Neural progenitor cell (in vitro differentiated cells): Measurements from ENCODE around the gene MYO10. TPM values are rescaled to one million over a fixed set of nuclear protein-coding genes. Genes with fewer than 3 reads are reported as not detected.
A peak's percentile ranks its signal among the peaks of the same experiment; 100 is the strongest.

Source experiments
- DNase-seq: peaks from one replicate; pipeline ENCODE4 v3.0.0-alpha.2; 2016; ENCODE audit warnings: low spot score
- H2AFZ ChIP-seq: fragments of 200-600 bp; sonication (generic); replicated peaks from 2 replicates; pipeline ENCODE4 v1.6.1; 2016; ENCODE audit warnings: antibody characterized with exemption
- H3F3A ChIP-seq: fragments of 200-600 bp; sonication (generic); 2 replicates; pipeline ENCODE4 v1.6.1; 2016; ENCODE audit warnings: antibody characterized with exemption, low read depth
- H3K27ac ChIP-seq: fragments of 200-600 bp; sonication (generic); 2 replicates; pipeline ENCODE4 v1.5.1; 2016; ENCODE audit warnings: mild to moderate bottlenecking
- H3K27me3 ChIP-seq: fragments of 200-600 bp; sonication (generic); 2 replicates; pipeline ENCODE4 v1.6.1; 2016; ENCODE audit warnings: mild to moderate bottlenecking, moderate library complexity
- H3K36me3 ChIP-seq: fragments of 200-600 bp; sonication (generic); 2 replicates; pipeline ENCODE4 v1.5.1; 2016
- H3K4me1 ChIP-seq: fragments of 200-600 bp; sonication (generic); 2 replicates; pipeline ENCODE4 v1.6.1; 2016; ENCODE audit warnings: mixed run types
- H3K4me2 ChIP-seq: fragments of 200-600 bp; sonication (generic); 2 replicates; pipeline ENCODE4 v1.6.1; 2016
- H3K4me3 ChIP-seq: fragments of 200-600 bp; sonication (generic); 2 replicates; pipeline ENCODE4 v1.5.1; 2016
- H3K79me2 ChIP-seq: fragments of 200-600 bp; sonication (generic); 2 replicates; pipeline ENCODE4 v1.6.1; 2016; ENCODE audit warnings: low read depth
- H3K9ac ChIP-seq: fragments of 200-600 bp; sonication (generic); 2 replicates; pipeline ENCODE4 v1.6.1; 2016
- H3K9me3 ChIP-seq: fragments of 200-600 bp; sonication (generic); 2 replicates; pipeline ENCODE4 v1.5.1; 2016; ENCODE audit warnings: low read depth
- H4K20me1 ChIP-seq: fragments of 200-600 bp; sonication (generic); 2 replicates; pipeline ENCODE4 v1.6.1; 2016; ENCODE audit warnings: low read depth
- H3K27ac Mint-ChIP-seq: 3 replicates; pipeline ENCODE4 v1.8.0; 2021; ENCODE audit warnings: mixed read lengths
- H3K27me3 Mint-ChIP-seq: 2 replicates; pipeline ENCODE4 v1.8.0; 2022; ENCODE audit warnings: low read depth, mild to moderate bottlenecking, inconsistent platforms, moderate library complexity, mixed read lengths; ENCODE audit not compliant: insufficient read depth
- H3K36me3 Mint-ChIP-seq: 3 replicates; pipeline ENCODE4 v1.8.0; 2021; ENCODE audit warnings: mixed read lengths
- H3K4me1 Mint-ChIP-seq: 3 replicates; pipeline ENCODE4 v1.8.0; 2021; ENCODE audit warnings: mixed read lengths
- H3K4me3 Mint-ChIP-seq: 3 replicates; pipeline ENCODE4 v1.8.0; 2021; ENCODE audit warnings: mild to moderate bottlenecking, moderate library complexity, mixed read lengths
- H3K9me3 Mint-ChIP-seq: 3 replicates; pipeline ENCODE4 v1.8.0; 2020; ENCODE audit warnings: mixed read lengths
- CTCF ChIP-seq: fragments of 200-600 bp; sonication (generic); IDR thresholded peaks from 2 replicates; pipeline ENCODE4 v1.5.1; 2017; ENCODE audit warnings: antibody characterized with exemption, mild to moderate bottlenecking
- EZH2 ChIP-seq: fragments of 200-600 bp; sonication (generic); IDR thresholded peaks from 2 replicates; pipeline ENCODE4 v1.6.1; 2017; ENCODE audit warnings: antibody characterized with exemption, mild to moderate bottlenecking, moderate library complexity
- EZH2phosphoT487 ChIP-seq: fragments of 200-600 bp; sonication (generic); IDR thresholded peaks from 2 replicates; pipeline ENCODE4 v1.6.1; 2017; ENCODE audit warnings: antibody characterized with exemption
- total RNA-seq: library from RNA; depleted of rRNA; stranded (reverse); fragments of >200 nt; gene quantifications from 2 replicates; pipeline ENCODE4 v1.2.3, GENCODE V29; 2015; ENCODE audit warnings: low replicate concordance

MYO10 gene
- total RNA-seq, 1 donor from 2014 or later = 39.1 TPM

GRCh38 chr5:16906255-16906654 lies 29.8 kb downstream of the MYO10 start:
- no peak overlapping the region for H2AFZ ChIP-seq
- H3K27ac ChIP-seq = no peak overlapping the region
- no peak for DNase-seq
- Mint-ChIP-seq H3K27me3 (no peaks in the 10 kb centered on the region), H3K27ac (no peak overlapping the region), H3K36me3 (peaks cover 7% of the 10 kb centered on the region), H3K9me3 (peaks cover 15% of the 10 kb centered on the region), H3K4me3 (no peak overlapping the region), H3K4me1 (peaks cover 23% of the 10 kb centered on the region)
- no peak for TF ChIP-seq CTCF
- no peak for TF ChIP-seq EZH2
- TF ChIP-seq EZH2phosphoT487 = no peak
- no peak overlapping the region for H3K4me3 ChIP-seq
- H3K36me3 ChIP-seq = no peaks in the 10 kb centered on the region
- H3K4me1 ChIP-seq = peaks cover 5% of the 10 kb centered on the region
- no peaks in the 10 kb centered on the region for H3K27me3 ChIP-seq
- no peaks in the 10 kb centered on the region for H3F3A ChIP-seq
- no peak overlapping the region for H3K4me2 ChIP-seq
- no peaks in the 10 kb centered on the region for H3K9me3 ChIP-seq
- peaks cover 36% of the 10 kb centered on the region for H4K20me1 ChIP-seq
- peaks cover 93% of the 10 kb centered on the region for H3K79me2 ChIP-seq
- no peak overlapping the region for H3K9ac ChIP-seq

- Mint-ChIP-seq H3K27ac (peak overlapping the region; percentile 20), H3K27me3 (peaks cover 3% of the 10 kb centered on the region), H3K4me1 (peaks cover 43% of the 10 kb centered on the region), H3K9me3 (peaks cover 9% of the 10 kb centered on the region), H3K4me3 (no peak overlapping the region), H3K36me3 (peaks cover 4% of the 10 kb centered on the region)
- DNase-seq = no peak
- no peaks in the 10 kb centered on the region for H3K36me3 ChIP-seq
- peaks cover 59% of the 10 kb centered on the region for H4K20me1 ChIP-seq
- no peak overlapping the region for H3K9ac ChIP-seq
- no peaks in the 10 kb centered on the region for H3K27me3 ChIP-seq
- no peak overlapping the region for H3K27ac ChIP-seq
- H3K9me3 ChIP-seq = no peaks in the 10 kb centered on the region
- no peak for TF ChIP-seq EZH2
- TF ChIP-seq CTCF = no peak
- no peak for TF ChIP-seq EZH2phosphoT487
- H3K4me2 ChIP-seq = no peak overlapping the region
- H3K4me3 ChIP-seq = no peak overlapping the region
- H2AFZ ChIP-seq = no peak overlapping the region
- H3F3A ChIP-seq = peaks cover 4% of the 10 kb centered on the region
- peaks cover 92% of the 10 kb centered on the region for H3K79me2 ChIP-seq
- peaks cover 20% of the 10 kb centered on the region for H3K4me1 ChIP-seq
Measured at GRCh38 chr5:16903480-16904300, 32.4 kb downstream of the MYO10 start.

- Histone ChIP-seq H3K27me3 (no peaks in the 10 kb centered on the region), H3K4me3 (no peak overlapping the region), H2AFZ (no peak overlapping the region), H3K36me3 (no peaks in the 10 kb centered on the region), H3K4me2 (no peak overlapping the region), H3K4me1 (peaks cover 25% of the 10 kb centered on the region), H3K27ac (no peak overlapping the region), H3K9me3 (no peaks in the 10 kb centered on the region), H3F3A (peaks cover 4% of the 10 kb centered on the region), H4K20me1 (peaks cover 67% of the 10 kb centered on the region), H3K79me2 (peaks cover 94% of the 10 kb centered on the region), H3K9ac (no peak overlapping the region)
- no peak for DNase-seq
- Mint-ChIP-seq H3K27me3 (peaks cover 3% of the 10 kb centered on the region), H3K36me3 (peaks cover 2% of the 10 kb centered on the region), H3K27ac (no peak overlapping the region), H3K4me1 (peaks cover 45% of the 10 kb centered on the region), H3K9me3 (peaks cover 6% of the 10 kb centered on the region), H3K4me3 (no peak overlapping the region)
- TF ChIP-seq CTCF (no peak), EZH2 (no peak), EZH2phosphoT487 (no peak)
Measured at GRCh38 chr5:16902846-16903245, 33.2 kb downstream of the MYO10 start.
